ENCODE measurements around the gene CDK17.

- TF ChIP-seq POLR2A (IDR thresholded peaks at IDR 0.05) (no peak), POLR2AphosphoS5 (IDR thresholded peaks at IDR 0.05) (no peak), EP300 (IDR thresholded peaks at IDR 0.05) (no peak)
- TF ChIP-seq, protein P1, sequence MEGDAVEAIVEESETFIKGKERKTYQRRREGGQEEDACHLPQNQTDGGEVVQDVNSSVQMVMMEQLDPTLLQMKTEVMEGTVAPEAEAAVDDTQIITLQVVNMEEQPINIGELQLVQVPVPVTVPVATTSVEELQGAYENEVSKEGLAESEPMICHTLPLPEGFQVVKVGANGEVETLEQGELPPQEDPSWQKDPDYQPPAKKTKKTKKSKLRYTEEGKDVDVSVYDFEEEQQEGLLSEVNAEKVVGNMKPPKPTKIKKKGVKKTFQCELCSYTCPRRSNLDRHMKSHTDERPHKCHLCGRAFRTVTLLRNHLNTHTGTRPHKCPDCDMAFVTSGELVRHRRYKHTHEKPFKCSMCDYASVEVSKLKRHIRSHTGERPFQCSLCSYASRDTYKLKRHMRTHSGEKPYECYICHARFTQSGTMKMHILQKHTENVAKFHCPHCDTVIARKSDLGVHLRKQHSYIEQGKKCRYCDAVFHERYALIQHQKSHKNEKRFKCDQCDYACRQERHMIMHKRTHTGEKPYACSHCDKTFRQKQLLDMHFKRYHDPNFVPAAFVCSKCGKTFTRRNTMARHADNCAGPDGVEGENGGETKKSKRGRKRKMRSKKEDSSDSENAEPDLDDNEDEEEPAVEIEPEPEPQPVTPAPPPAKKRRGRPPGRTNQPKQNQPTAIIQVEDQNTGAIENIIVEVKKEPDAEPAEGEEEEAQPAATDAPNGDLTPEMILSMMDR (IDR thresholded peaks at IDR 0.05), result no peak
Measured at GRCh38 chr12:96237035-96237434, 163.2 kb downstream of the CDK17 start.
